NCI-H2196 treated with DMSO at 0.1 percent for 48 hours (cell line): Measurements from ENCODE around the gene RRM2.
"Not testable (repeated sequence)": the region's sequence is repeated elsewhere in the genome, so short reads cannot be mapped to it uniquely, and the experiment has no call there.

Experiments
- DNase-seq: peaks from one replicate; lab custom pipeline; 2025; ENCODE audit not compliant: unreplicated experiment; lab: John Stamatoyannopoulos, UW

Gene RRM2

GRCh38 chr2:10089565-10090190 lies 32.9 kb upstream of the RRM2 start:
- no peak for DNase-seq

GRCh38 chr2:10091182-10091888 lies 31.2 kb upstream of the RRM2 start:
- no peak for DNase-seq

GRCh38 chr2:10091889-10092244 lies 30.7 kb upstream of the RRM2 start:
- DNase-seq, result not testable (repeated sequence)

GRCh38 chr2:10094271-10094814 lies 28.2 kb upstream of the RRM2 start:
- no peak for DNase-seq

- no peak for DNase-seq
Observed at GRCh38 chr2:10095175-10095574, 27.4 kb upstream of the RRM2 start.

GRCh38 chr2:10096641-10097040 lies 25.9 kb upstream of the RRM2 start:
- DNase-seq, result no peak

GRCh38 chr2:10097352-10098148 lies 25.0 kb upstream of the RRM2 start:
- peak; percentile 54 for DNase-seq

- no peak for DNase-seq
Observed at GRCh38 chr2:10101491-10101890, 21.0 kb upstream of the RRM2 start.

- DNase-seq, result no peak
Observed at GRCh38 chr2:10103179-10103578, 19.4 kb upstream of the RRM2 start.

- DNase-seq, result not testable (repeated sequence)
Observed at GRCh38 chr2:10104906-10105305, 17.6 kb upstream of the RRM2 start.

GRCh38 chr2:10109311-10109710 lies 13.2 kb upstream of the RRM2 start:
- DNase-seq, result no peak

GRCh38 chr2:10119027-10119325 lies 3.6 kb upstream of the RRM2 start:
- DNase-seq, result no peak

- no peak for DNase-seq
Observed at GRCh38 chr2:10119601-10120157, 2.9 kb upstream of the RRM2 start.

GRCh38 chr2:10120158-10120876 lies 2.2 kb upstream of the RRM2 start:
- peak; percentile 99 for DNase-seq

- no peak for DNase-seq
Observed at GRCh38 chr2:10120877-10121574, 1.5 kb upstream of the RRM2 start.

- DNase-seq, result no peak
Observed at GRCh38 chr2:10123281-10123680, 742 bp downstream of the RRM2 start.

- peak; percentile 81 for DNase-seq
Observed at GRCh38 chr2:10124538-10125045, 2.1 kb downstream of the RRM2 start.

- DNase-seq, result no peak
Observed at GRCh38 chr2:10125842-10126631, 3.5 kb downstream of the RRM2 start.

- DNase-seq, result peak; percentile 72
Observed at GRCh38 chr2:10126632-10127026, 4.1 kb downstream of the RRM2 start.
